PC-9 (cell line): ENCODE data around the gene EXOC4. TPM values are rescaled to one million over a fixed set of nuclear protein-coding genes. Genes with fewer than 3 reads are reported as not detected.

Experiments used
- BruUV-seq: library from RNA; stranded (reverse); fragments of 400-500 nt; replicated peaks from 2 replicates; lab custom pipeline; 2021; lab: Mats Ljungman, UMichigan
- CTCF ChIA-PET: fragments of 300-600 bp; sonication (Branson Sonifier 250); formaldehyde crosslinking; loops from one replicate; lab custom pipeline; 2022; ENCODE audit warnings: antibody characterized with exemption; lab: Charles Lee
- POLR2A ChIA-PET: fragments of 300-600 bp; sonication (Branson Sonifier 250); formaldehyde crosslinking; loops from one replicate; lab custom pipeline; 2022; ENCODE audit warnings: antibody characterized with exemption; ENCODE audit not compliant: unreplicated experiment; lab: Charles Lee
- DNase-seq, 2 experiments: peaks; one replicate each; pipeline versions ENCODE4 v3.0.0 to v3.0.0-alpha.2; 2015 to 2022; ENCODE audit warnings: mixed read lengths in 1 of 2
- H2AFZ ChIP-seq: fragments of 200-600 bp; sonication (generic); 2 replicates; pipeline ENCODE4 v1.8.1; 2017; ENCODE audit warnings: antibody characterized with exemption
- H3F3A ChIP-seq: fragments of 200-600 bp; sonication (generic); 2 replicates; pipeline ENCODE4 v1.8.1; 2017; ENCODE audit warnings: antibody characterized with exemption, mild to moderate bottlenecking, low read depth; ENCODE audit not compliant: insufficient read depth
- H3K27ac ChIP-seq: fragments of 200-600 bp; sonication (generic); 2 replicates; pipeline ENCODE4 v1.6.1; 2016; ENCODE audit warnings: mixed run types
- H3K27me3 ChIP-seq: fragments of 200-600 bp; sonication (generic); 2 replicates; pipeline ENCODE4 v1.6.1; 2016; ENCODE audit warnings: low read depth, mixed run types; ENCODE audit not compliant: insufficient read depth
- H3K36me3 ChIP-seq: fragments of 200-600 bp; sonication (generic); 2 replicates; pipeline ENCODE4 v1.6.1; 2016; ENCODE audit warnings: low read depth, mixed run types
- H3K4me1 ChIP-seq: fragments of 200-600 bp; sonication (generic); replicated peaks from 2 replicates; pipeline ENCODE4 v1.6.1; 2016; ENCODE audit warnings: mixed run types; ENCODE audit not compliant: insufficient read depth
- H3K4me2 ChIP-seq: fragments of 200-600 bp; sonication (generic); 2 replicates; pipeline ENCODE4 v1.6.1; 2017; ENCODE audit warnings: mixed run types
- H3K4me3 ChIP-seq: fragments of 200-600 bp; sonication (generic); 2 replicates; pipeline ENCODE4 v1.6.1; 2016; ENCODE audit warnings: mixed run types
- H3K79me2 ChIP-seq: fragments of 200-600 bp; sonication (generic); 2 replicates; pipeline ENCODE4 v1.6.1; 2017; ENCODE audit warnings: low read depth, mixed run types
- H3K9me2 ChIP-seq: fragments of 200-600 bp; sonication (generic); 2 replicates; pipeline ENCODE4 v1.8.1; 2017; ENCODE audit warnings: mild to moderate bottlenecking; ENCODE audit not compliant: insufficient read depth
- H3K9me3 ChIP-seq: fragments of 200-600 bp; sonication (generic); 2 replicates; pipeline ENCODE4 v1.8.1; 2016; ENCODE audit warnings: low read depth; ENCODE audit not compliant: insufficient read depth
- H4K20me1 ChIP-seq: fragments of 200-600 bp; sonication (generic); 2 replicates; pipeline ENCODE4 v1.8.1; 2017; ENCODE audit not compliant: insufficient read depth
- EZH2 ChIP-seq: fragments of 200-600 bp; sonication (generic); IDR thresholded peaks from 2 replicates; pipeline ENCODE4 v1.8.0; 2017; ENCODE audit warnings: antibody characterized with exemption, low read depth
- intact Hi-C: fragments of 100-400 bp; cut with micrococcal nuclease; formaldehyde crosslinking; loops from one replicate; pipeline ENCODE4 v1.10.0; 2022; ENCODE audit not compliant: unreplicated experiment
- total RNA-seq: library from RNA; stranded (reverse); gene quantifications from 2 replicates; pipeline ENCODE4 v1.2.3, GENCODE V29; 2021
- TF ChIP-seq, protein P1 (sequence below): fragments of 200-600 bp; sonication (generic); conservative IDR thresholded peaks from 2 replicates; pipeline ENCODE4 v1.6.1; 2017; ENCODE audit warnings: mixed run types, antibody characterized with exemption, mild to moderate bottlenecking, moderate library complexity

EXOC4 gene
- total RNA-seq, 1 experiment from 2014 or later: 101 TPM

DNA sequence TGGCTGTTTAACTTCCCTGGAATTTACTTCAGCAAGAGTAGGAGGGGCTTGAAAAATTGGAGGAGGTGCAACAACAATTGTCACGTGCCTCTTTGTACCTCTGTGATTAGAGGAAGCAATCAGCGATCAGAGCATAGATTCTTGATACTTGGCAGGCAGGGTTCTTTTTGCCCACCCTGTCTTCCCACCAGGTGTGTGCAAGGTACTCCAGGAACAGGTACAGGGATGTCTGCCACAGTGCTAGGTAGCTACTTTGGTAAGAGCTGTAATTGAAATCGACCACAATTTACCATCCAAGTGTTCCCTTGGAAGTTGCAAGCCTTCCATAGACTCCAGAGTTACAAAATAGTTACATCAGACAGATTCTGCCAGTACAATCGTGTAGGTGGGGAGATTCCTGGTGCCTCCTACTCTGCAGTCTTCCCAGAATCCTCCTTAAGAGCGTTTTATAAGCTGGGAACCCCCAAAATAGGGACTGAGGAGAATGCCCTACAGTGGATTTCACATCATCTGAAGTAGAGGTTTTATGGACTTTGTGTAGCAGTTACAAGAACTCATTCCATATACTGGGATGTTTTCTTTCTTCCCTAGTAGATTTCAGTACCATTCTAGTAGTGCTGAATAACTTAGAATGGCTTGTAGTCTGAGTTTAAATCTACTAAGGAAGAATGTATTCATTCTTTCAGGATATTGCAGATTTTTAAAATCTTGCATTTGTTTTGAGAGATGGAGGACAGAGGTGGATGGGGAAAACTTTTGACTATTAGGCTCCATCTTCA is 101.9 kb downstream of the EXOC4 start:
- H3K9me3 ChIP-seq: 0 out of 2 replicates have a peak, but pooled peaks cover 5% of the 10 kb centered on the region
- H3K27me3 ChIP-seq: no peaks in the 10 kb centered on the region
- H3K4me2 ChIP-seq: no peak overlapping the region
- no peak overlapping the region for H3K27ac ChIP-seq
- no peak for DNase-seq
- H3F3A ChIP-seq: no peaks in the 10 kb centered on the region
- H3K4me3 ChIP-seq: no peak overlapping the region
- TF ChIP-seq EZH2: no peak
- TF ChIP-seq, protein P1, sequence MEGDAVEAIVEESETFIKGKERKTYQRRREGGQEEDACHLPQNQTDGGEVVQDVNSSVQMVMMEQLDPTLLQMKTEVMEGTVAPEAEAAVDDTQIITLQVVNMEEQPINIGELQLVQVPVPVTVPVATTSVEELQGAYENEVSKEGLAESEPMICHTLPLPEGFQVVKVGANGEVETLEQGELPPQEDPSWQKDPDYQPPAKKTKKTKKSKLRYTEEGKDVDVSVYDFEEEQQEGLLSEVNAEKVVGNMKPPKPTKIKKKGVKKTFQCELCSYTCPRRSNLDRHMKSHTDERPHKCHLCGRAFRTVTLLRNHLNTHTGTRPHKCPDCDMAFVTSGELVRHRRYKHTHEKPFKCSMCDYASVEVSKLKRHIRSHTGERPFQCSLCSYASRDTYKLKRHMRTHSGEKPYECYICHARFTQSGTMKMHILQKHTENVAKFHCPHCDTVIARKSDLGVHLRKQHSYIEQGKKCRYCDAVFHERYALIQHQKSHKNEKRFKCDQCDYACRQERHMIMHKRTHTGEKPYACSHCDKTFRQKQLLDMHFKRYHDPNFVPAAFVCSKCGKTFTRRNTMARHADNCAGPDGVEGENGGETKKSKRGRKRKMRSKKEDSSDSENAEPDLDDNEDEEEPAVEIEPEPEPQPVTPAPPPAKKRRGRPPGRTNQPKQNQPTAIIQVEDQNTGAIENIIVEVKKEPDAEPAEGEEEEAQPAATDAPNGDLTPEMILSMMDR: no peak
- no peaks in the 10 kb centered on the region for H3K36me3 ChIP-seq
- H2AFZ ChIP-seq: no peak overlapping the region
- POLR2A ChIA-PET: no interaction called here
- BruUV-seq: no TSS peak
- no peaks in the 10 kb centered on the region for H3K9me2 ChIP-seq
- 0 out of 2 replicates have a peak, but pooled peaks cover 6% of the 10 kb centered on the region for H3K79me2 ChIP-seq
- H4K20me1 ChIP-seq: no peaks in the 10 kb centered on the region
- CTCF ChIA-PET: no interaction called here
- no peaks in the 10 kb centered on the region for H3K4me1 ChIP-seq
- intact Hi-C loops: no loop called here

DNA sequence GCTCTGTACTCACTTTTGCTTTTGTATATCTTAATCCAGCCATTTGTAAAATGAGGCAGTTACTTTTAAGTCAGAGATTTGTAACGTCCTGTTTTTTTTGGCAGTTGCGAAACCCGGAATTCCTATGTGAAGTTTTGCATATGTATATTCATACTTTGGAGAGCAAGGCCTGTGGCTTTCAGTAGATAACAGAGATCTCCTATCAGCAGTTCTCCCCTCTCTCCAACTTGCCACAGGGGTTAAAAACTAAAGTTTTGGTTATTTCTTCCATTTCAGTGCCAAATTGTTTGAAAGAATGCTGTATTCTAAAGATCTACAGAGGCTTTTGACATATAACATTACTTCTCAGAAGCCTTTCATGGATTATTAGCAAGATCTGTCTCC is 102.4 kb downstream of the EXOC4 start:
- Histone ChIP-seq H3F3A (no peaks in the 10 kb centered on the region), H3K4me3 (no peak overlapping the region), H3K9me2 (no peaks in the 10 kb centered on the region), H3K9me3 (0 out of 2 replicates have a peak, but pooled peaks cover 5% of the 10 kb centered on the region), H3K27me3 (no peaks in the 10 kb centered on the region), H4K20me1 (no peaks in the 10 kb centered on the region), H3K4me2 (no peak overlapping the region), H3K4me1 (no peaks in the 10 kb centered on the region), H2AFZ (no peak overlapping the region), H3K36me3 (no peaks in the 10 kb centered on the region), H3K27ac (no peak overlapping the region), H3K79me2 (0 out of 2 replicates have a peak, but pooled peaks cover 6% of the 10 kb centered on the region)
- no peak for DNase-seq
- POLR2A ChIA-PET: no interaction called here
- intact Hi-C loops: no loop called here
- CTCF ChIA-PET: no interaction called here
- TF ChIP-seq EZH2: no peak
- TF ChIP-seq, protein P1: no peak
- no TSS peak for BruUV-seq

DNA sequence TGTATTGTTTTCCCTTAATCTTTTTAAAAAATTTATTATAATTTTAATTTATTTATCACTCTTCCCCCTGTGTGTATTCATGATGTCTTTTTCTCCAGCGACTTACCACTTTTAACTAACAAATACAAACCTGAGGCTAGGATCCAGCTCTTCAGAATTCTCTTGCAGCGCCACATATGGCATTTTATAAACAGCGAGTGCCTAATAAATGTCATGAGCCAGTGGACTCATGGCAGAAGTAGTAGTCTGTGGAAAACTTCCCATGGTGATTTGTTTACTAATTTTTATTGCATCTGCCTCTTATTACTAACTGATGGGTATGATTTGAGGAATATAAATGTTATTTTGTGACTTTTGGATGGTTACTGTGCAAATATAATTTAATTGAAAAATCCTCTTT is 102.9 kb downstream of the EXOC4 start:
- Histone ChIP-seq H3K27me3 (no peaks in the 10 kb centered on the region), H3K27ac (no peak overlapping the region), H3K9me3 (0 out of 2 replicates have a peak, but pooled peaks cover 5% of the 10 kb centered on the region), H2AFZ (no peak overlapping the region), H3K4me2 (no peak overlapping the region), H3K4me1 (no peaks in the 10 kb centered on the region), H3K79me2 (0 out of 2 replicates have a peak, but pooled peaks cover 6% of the 10 kb centered on the region), H3K4me3 (no peak overlapping the region), H4K20me1 (no peaks in the 10 kb centered on the region), H3F3A (no peaks in the 10 kb centered on the region), H3K36me3 (no peaks in the 10 kb centered on the region), H3K9me2 (no peaks in the 10 kb centered on the region)
- POLR2A ChIA-PET: no interaction called here
- no peak for DNase-seq
- BruUV-seq: no TSS peak
- CTCF ChIA-PET: no interaction called here
- TF ChIP-seq, protein P1: no peak
- no peak for TF ChIP-seq EZH2
- intact Hi-C loops: no loop called here
